ENCODE measurements around the gene NKPD1. TPM values are rescaled to one million over a fixed set of nuclear protein-coding genes. Genes with fewer than 3 reads are reported as not detected.

The NKPD1 gene
- total and polyA plus RNA-seq, 10 of the 15 experiments (the other 5 are each of a cell fraction or from before 2014, with no cell fraction given), result 0.05 to 0.18 (median 0.06) TPM; not detected in 7

- TF ChIP-seq MEF2A (IDR thresholded peaks at IDR 0.05; ENCODE audit: insufficient read depth, low read depth, low read length) (no peak), CEBPB (IDR thresholded peaks at IDR 0.05; ENCODE audit: borderline replicate concordance in 1 of 2, low read depth in 2 of 2, low read length in 2 of 2) (no peak), ZNF274 (IDR thresholded peaks at IDR 0.05; ENCODE audit: insufficient read depth, insufficient read length) (no peak), NR2C2 (IDR thresholded peaks at IDR 0.05; ENCODE audit: borderline replicate concordance, control insufficient read depth, insufficient read length, low read depth) (no peak), USF2 (IDR thresholded peaks at IDR 0.05; ENCODE audit: borderline replicate concordance, low read depth, low read length) (no peak), RELA (IDR thresholded peaks at IDR 0.05; ENCODE audit: borderline replicate concordance, partially characterized antibody) (no peak), ZBTB11 (CRISPR knock-in tag; IDR thresholded peaks at IDR 0.05) (no peak), CBX3 (IDR thresholded peaks at IDR 0.05; ENCODE audit: borderline replicate concordance, low read depth) (no peak), POLR2A (IDR thresholded peaks at IDR 0.05; ENCODE audit: low read depth, low read length) (peak; percentile 79), SMAD5 (IDR thresholded peaks at IDR 0.05; ENCODE audit: low read depth) (no peak)
Measured at GRCh38 chr19:45177817-45178261, 17.1 kb upstream of the NKPD1 start, which contains the start of gene TRAPPC6A (continued).
